H1 (cell line): Measurements from ENCODE around the gene UBE2H. TPM values are rescaled to one million over a fixed set of nuclear protein-coding genes. Genes with fewer than 3 reads are reported as not detected.

Experiments
- EP300 ChIP-seq, 2 experiments: IDR thresholded peaks; 1 replicate in 1 of 2; 2 replicates in 1 of 2; pipeline ENCODE4 v1.6.1; 2011 to 2012; ENCODE audit warnings: low read depth in 2 of 2, low read length in 2 of 2, mild to moderate bottlenecking in 2 of 2, borderline replicate concordance in 1 of 2, inconsistent platforms in 1 of 2, moderate library complexity in 1 of 2
- POLR2A ChIP-seq, 2 experiments: IDR thresholded peaks; 1 replicate in 1 of 2; 2 replicates in 1 of 2; pipeline ENCODE4 v1.6.1; 2011; ENCODE audit warnings: low read depth in 2 of 2, low read length in 2 of 2, mild to moderate bottlenecking in 2 of 2; ENCODE audit errors: control extremely low read depth in 1 of 2
- polyA plus RNA-seq, 7 experiments: library from polyadenylated mRNA; depleted of rRNA in 3 of 7; stranded (reverse) in 5 of 7; unstranded in 2 of 7; fragments of >200 nt in 5 of 7; fragments of 200-250 nt in 2 of 7; gene quantifications; 1 replicate in 5 of 7; 2 replicates in 1 of 7; 4 replicates in 1 of 7; pipeline versions ENCODE4 v1.2.1 to v1.2.3, GENCODE V29; 2011 to 2013; ENCODE audit warnings: missing spikeins in 2 of 7, mixed read lengths in 2 of 7
- total RNA-seq: library from RNA; stranded (reverse); fragmentation: NEBNext Ultra II Directional; extraction: Animal tissue kit (Norgen Biotek cat#: 25700); gene quantifications from 2 replicates; pipeline ENCODE4 v1.2.1, GENCODE V29; 2021

The UBE2H gene
- total and polyA plus RNA-seq, 2 of the 8 experiments (the other 6 are each of a cell fraction or from before 2014, with no cell fraction given): 30.6 to 62.2 TPM

GRCh38 chr7:129970816-129971215 is 18.1 kb upstream of the UBE2H start (continued):
- TF ChIP-seq EP300 (IDR thresholded peaks at IDR 0.05; ENCODE audit: borderline replicate concordance in 1 of 2, low read depth in 2 of 2, low read length in 2 of 2) (no peak), POLR2A (IDR thresholded peaks at IDR 0.05; ENCODE audit: control extremely low read depth in 1 of 2, low read depth in 2 of 2, low read length in 2 of 2) (no peak)
